Activated naive CD4-positive, alpha-beta T cell treated with anti-CD3 and anti-CD28 coated beads, Interleukin-2, amount 50 U/mL, for 16 hours (primary cell): ENCODE data around the gene PLPP1.

ENCODE experiments used
- DNase-seq: peaks from one replicate; pipeline ENCODE4 v3.0.0-alpha.2; 2020

The PLPP1 gene

GRCh38 chr5:55441107-55441771 lies 93.5 kb downstream of the PLPP1 start:
- no peak for DNase-seq

DNA sequence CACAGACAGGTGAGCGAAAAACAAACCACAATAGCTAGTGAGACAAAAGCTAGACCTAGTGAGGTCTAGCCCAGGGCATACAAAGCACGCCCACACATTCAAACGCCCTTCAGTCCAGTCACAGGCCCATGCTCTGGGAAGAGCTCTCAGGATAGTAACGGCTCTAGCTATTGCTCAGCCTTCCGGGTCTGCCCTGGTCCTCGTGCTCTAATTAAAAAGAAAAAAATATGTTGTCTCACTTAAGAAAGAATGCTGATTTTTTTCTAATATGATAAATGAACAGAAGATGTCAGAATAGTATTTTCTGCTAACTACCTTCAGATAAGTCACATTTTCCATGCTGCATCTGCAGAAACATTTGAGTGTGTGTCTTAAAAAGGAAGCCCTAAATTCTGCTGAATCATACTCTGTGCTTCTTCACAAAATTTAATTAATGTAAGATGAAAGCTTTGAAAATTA lies 94.5 kb downstream of the PLPP1 start:
- DNase-seq: no peak

GRCh38 chr5:55438998-55439397 lies 95.8 kb downstream of the PLPP1 start:
- DNase-seq: no peak

GRCh38 chr5:55437859-55438206 lies 96.9 kb downstream of the PLPP1 start:
- no peak for DNase-seq

GRCh38 chr5:55437452-55437851 lies 97.3 kb downstream of the PLPP1 start:
- DNase-seq: no peak

DNA sequence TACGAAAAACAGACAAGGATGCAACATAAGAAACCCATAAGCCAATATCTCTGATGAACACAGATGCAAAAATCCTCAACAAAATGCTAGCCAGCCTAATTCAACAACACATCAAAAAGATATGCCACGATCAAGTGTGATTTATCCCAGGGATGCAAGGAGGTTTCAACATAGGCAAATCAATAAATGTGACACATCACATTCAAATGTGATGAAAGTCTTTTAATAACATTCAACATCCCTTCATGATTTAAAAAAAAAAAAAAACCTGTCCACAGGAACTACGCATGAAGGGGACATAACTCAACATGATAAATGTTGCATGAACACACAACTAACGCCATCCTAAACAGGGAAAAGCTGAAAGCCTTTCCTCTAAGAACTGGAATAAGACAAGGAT lies 102.2 kb downstream of the PLPP1 start:
- DNase-seq: no peak

DNA sequence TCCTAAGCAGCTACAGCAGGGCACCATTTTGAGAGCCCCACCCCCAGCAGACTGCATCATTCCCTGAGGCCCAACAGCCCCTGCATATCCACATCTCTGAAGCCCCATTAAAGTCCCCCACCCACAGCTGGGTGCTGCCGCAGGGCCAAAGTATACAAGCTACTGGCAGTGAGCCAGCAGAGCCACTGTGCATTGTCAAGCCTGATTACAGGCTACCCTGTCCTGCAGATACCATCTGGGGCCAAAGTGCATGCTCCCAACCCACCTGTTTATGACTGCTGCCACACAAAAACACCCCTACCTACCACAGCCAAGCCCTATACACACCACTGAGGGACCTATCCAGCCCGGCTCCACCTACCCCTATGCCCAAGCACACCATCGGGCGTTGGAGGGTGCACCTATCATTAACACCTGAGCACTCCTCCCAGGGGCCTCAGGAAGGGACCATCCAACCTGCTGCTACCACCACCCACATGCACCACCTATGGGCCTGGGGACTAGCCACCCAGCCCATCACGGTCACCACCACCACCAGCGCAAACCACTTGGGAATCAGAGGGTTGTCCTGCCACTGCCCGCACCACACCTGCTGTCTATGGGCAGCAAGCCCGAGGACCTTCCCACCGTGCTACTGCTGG lies 105.0 kb downstream of the PLPP1 start:
- DNase-seq: no peak

DNA sequence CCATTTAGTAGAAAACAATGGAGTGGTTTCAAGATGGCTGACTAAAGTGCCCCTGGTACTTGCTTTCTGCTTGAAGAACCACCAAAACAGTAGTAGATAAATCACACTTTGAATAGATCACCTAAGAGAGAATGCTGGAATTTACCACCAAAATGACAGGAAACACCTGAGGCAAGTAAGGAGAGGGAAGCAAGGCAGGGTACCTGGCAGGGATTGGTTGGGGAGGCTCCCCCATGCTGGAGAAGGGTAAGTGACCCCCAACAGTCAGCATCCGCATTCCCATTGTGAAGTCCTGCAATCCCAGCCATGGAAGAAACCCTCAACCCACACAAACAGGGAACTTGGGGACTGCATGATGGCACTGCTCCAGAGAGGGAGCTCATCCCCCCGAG lies 105.5 kb downstream of the PLPP1 start:
- no peak for DNase-seq

DNA sequence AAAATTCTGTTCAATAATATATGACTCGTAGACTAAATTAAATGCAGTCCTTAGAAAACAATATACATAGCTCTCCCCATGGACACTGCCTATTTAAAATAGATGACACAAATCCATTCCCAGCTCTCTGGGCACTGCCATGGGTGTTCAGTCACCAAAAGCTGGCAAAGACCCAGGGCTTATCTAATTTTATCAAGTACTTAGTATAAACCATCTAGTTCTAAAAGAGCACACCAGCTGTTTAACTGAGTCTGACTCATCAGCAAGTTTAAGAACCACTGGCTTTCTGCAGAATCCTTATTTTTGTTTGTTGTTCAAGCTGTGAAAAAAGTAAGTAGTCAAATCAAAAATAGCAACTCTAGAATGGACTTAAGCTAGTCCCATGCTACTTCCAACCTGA lies 107.6 kb downstream of the PLPP1 start:
- DNase-seq: no peak

- no peak for DNase-seq
These were observed 108.3 kb downstream of the PLPP1 start for GRCh38 chr5:55426455-55426854.

DNA sequence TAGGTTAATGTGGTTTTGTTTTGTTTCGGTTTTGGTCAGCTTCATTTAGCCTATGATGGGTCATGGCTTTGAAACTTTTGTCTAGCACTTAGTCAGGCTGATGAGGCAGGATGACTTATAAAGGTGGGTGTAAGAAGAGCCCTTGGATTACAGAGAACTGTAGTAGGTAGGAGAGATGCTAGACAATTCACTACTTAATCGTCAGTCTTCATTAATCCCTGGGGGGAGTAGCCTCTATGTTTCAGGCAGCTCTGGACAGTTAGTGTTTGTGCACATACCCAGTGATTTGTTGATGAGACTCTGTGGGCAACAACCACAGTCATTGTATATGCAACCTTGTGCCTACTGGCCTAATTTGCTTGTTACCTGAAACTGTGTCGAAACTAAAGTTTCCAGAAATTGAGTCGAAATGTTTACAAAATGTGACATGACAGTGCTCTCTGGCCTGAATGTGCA lies 113.7 kb downstream of the PLPP1 start:
- DNase-seq: no peak

DNA sequence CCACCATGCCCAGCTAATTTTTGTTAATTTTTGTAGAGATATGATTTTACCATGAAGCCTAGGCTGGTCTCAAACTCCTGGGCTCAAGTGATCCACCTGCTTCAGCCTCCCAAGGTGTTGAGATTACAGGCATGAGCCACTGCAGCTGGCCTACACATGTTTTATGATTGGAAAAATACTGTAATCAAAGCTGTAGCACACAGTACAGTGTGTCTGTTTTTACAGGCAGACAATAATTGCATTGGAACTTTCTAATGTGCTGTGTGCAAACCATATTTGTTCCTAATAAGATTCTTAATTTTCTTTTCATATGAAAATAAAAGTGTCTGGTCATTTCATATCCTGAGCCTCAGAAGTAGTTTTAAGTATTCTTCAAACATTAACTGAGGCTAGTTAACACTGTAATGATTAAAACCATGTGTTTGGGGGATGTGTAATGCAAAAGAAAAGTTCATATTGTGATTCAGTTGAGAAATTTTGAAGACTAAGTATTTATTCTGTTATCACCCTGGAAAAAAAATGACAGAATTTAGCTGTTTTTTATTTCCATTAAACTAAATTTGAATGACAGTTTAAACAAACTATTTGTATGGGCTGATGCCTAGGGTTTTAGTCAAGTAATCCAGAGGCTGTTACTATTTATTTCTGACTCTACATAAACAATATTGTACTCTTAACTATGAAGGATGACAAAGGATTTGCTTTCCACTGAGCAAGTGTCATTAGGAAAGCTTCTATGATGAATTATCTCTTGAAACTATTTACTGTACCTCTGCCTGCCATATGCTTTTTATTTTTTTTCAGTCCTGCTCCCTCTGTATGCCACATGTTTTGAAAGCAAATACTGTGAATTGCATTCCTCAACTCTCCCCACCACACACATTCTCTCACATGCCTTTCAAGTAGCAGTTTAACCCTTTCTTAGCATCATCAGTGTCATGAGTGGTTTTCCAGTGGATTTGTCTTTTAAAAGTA lies 115.5 kb downstream of the PLPP1 start:
- no peak for DNase-seq

- DNase-seq: no peak
These were observed 118.5 kb downstream of the PLPP1 start for GRCh38 chr5:55416306-55416705.

DNA sequence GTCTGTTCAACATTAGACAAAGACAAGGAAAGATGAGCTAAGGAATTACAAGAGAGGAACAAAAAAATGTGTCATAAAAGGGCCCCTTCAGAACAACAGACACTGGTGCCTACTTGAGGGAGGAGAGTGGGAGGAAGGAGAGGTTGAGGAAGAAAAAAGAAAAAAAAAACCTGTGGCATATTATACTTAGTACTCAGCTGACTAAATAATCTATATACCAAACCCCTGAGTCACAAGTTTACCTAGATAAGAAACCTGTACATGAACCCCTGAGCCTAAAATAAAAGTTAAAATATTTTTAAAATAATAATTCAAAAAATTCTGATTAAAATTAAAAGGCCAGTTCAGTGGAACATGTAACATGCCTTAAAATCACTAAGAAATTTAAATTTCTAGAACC lies 119.7 kb downstream of the PLPP1 start:
- DNase-seq: no peak

DNA sequence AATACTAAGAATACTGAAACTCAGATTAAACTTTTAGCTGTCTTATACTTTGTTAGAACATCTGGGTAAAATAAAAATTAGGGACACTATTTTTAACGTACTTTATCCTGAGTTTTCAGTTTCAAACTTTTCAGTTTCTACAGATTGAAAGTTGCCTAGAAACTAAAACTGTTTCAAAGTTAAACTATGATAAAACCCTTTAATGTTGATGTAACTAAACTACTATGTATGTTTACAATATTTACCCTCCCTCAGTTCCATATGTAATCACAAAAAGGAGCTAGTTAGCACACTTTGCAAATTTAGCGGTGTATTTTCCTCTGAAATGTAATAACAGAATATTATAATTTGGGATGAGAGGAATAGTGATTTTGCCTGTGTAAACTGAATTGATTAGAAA lies 121.1 kb downstream of the PLPP1 start:
- DNase-seq: no peak

DNA sequence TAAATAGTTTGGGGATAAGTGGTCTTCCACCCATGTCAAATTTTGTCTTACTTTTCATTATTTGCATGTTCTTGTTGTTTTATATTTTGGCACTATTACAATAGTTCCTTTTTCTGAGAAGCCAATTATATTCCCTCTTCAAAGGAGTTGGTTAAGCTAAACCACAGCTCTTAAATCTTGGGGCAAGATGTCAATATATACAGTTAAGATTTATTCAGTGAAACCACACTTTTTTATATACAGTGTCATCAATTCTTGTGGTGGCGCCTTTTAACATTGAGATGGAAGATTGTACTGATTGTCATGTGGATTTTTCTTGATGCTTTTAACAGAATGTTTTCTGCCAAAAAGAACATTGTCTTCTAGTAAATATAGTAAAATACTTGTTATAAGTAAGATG lies 122.9 kb downstream of the PLPP1 start:
- no peak for DNase-seq

GRCh38 chr5:55410845-55411244 lies 123.9 kb downstream of the PLPP1 start:
- no peak for DNase-seq

GRCh38 chr5:55409775-55410174 lies 125.0 kb downstream of the PLPP1 start:
- DNase-seq: no peak

DNA sequence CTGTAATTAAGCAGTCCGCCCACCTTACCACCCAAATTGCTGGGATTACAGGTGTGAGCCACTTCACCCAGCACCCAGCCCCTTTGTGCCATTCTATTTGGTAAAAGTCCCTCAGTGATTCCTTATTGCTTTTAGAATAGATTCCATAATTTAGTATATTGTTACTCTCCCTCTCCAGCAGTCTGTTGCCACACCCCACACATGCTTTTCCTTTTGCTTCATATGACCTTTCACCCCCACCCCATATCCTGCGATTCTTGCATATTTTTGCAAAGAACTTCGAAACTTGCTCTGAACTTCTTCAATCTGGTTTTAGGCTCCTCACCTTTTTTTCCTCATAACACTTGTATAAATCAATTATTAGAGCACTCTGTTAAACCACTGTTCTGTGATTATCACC lies 126.8 kb downstream of the PLPP1 start:
- DNase-seq: no peak

DNA sequence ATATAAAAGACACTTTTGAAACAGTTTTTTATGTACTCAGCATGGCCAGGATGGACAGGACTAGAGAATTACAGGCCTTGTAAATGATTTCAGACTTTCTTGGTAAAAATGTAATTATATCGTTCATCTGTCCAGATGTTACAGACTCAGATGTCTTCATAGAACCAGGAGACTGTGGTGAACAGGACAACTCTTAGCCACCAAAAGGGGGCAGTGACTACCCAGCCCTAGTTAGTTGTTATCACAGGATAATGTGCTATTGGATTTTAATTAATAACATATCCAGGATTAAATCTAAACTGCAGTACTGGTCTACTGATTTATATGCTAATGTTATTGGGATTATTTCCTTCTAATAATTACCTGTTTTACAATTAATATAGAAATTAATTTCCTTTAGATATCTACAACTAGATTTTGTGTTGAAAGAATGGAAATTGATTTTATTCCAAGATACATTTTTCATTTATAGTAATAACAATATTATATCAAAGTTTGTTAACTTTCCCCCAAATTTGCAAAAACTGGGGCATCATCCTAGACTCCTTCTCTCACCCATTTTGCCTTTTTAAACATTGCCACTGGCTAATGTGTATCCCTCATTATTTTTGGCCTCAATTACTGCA lies 127.6 kb downstream of the PLPP1 start:
- no peak for DNase-seq

GRCh38 chr5:55406292-55406691 lies 128.5 kb downstream of the PLPP1 start:
- no peak for DNase-seq

GRCh38 chr5:55402199-55402598 lies 132.6 kb downstream of the PLPP1 start:
- no peak for DNase-seq

DNA sequence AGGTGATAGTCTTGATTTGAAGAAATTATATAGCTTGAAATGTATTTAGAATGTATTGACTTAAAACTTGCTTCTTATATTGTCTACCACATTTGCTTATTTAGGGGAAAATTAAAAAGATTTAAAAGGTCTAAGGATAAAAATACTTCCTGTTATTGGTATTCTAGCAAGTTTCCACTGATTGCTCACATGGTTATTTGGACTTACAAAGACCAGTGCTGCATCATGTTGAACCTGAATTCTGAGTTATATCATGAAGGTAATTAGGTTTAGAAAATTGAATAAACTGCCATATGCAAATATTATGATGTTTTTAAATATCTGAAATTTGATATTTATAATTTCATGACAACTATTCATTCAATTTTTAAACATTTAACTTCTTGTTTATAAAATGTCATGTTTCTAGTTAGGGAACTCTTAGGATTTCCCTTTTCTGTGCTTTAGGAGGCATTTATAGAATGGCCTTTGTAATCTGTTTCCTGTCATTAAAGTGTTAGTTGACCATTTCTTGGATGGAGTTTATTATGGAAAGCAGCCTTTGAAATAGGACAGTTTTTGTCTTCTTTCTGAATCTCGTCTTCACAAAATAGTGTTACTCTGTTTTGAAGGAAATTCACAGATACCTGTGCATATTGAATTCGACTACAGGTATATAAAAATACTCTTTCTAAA lies 141.1 kb downstream of the PLPP1 start:
- no peak for DNase-seq
